HG02852 (cell line): Measurements from ENCODE around the gene SOAT2.
"Not testable (repeated sequence)": the region's sequence is repeated elsewhere in the genome, so short reads cannot be mapped to it uniquely, and the experiment has no call there.

ENCODE experiments used
- ATAC-seq: cut with Tn5 transposase; IDR thresholded peaks from one replicate; pipeline ENCODE4 v1.9.1; 2021; ENCODE audit warnings: mild to moderate bottlenecking, moderate library complexity; ENCODE audit not compliant: unreplicated experiment

SOAT2 gene

DNA sequence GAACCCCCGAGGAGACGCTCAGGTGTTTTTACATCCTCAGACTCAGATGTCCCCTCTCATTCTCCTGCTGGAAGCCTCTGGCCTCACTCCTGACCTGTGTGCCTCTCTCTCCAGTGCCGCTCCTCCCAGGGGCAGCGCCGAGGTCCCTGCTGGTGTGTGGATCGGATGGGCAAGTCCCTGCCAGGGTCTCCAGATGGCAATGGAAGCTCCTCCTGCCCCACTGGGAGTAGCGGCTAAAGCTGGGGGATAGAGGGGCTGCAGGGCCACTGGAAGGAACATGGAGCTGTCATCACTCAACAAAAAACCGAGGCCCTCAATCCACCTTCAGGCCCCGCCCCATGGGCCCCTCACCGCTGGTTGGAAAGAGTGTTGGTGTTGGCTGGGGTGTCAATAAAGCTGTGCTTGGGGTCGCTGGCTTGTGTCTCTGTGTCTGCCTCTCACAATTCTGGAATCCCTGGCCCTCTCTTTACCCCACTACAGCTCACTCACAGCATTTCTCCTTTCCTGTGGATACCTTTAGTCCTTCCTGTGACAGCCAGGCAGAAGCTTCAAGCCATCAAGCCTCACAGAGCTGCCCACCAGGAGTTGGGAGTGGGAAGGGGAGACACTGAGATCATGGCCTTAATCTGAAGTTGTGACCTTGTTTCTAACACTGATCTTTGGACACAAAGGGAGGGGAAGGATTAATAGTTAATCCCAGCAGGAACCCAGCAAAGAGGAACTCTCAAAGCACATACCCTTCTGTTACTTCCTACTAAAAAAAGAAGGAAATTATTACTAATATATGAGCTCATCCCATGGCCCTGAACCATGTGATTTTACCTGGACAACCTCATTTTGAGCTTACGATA is 1.1 kb upstream of the SOAT2 start:
- ATAC-seq: no peak

DNA sequence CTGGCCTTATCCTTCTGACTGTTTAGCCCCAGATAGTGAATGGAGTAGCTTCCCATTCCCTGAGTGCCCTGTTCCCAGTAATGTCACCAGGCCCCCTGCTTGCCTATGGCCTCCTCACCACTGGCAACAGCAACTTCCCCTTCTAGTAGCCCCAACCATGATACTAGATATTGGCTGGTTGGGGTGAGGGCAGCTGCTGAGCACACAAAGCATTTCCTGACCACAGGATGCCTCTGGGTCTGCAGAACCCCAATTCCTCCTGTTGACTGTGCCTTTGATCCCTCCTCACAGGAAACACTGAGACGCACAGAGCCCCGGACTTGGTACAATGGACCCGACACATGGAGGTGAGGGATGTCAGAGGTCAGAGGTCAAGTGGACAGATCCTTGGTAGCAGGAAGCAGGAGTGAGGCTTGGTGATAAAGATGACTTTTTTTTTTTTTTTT is 597 bp downstream of the SOAT2 start:
- no peak for ATAC-seq

- no peak for ATAC-seq
Observed at GRCh38 chr12:53105256-53105655, 2.0 kb downstream of the SOAT2 start.

GRCh38 chr12:53105712-53106439 is 2.6 kb downstream of the SOAT2 start:
- no peak for ATAC-seq

DNA sequence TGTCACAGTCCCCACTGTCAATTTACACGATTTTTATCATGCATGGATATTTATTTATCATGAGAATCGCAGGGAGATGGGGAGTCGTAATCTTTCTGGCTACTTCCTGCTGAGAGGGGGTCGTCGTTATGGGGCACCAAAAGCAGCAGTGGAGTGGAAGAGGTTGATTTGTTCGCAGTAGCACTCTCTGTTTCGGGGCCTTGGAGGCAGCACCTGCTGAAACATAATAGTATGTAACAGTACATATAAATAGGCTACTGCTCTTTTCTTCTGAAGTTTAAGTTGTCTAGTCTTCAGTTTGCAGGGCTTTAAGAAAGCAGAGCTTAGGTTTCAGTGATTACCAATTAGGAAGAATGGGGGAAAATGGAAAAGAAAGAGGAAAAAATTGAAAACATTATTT is 3.8 kb downstream of the SOAT2 start:
- no peak for ATAC-seq

GRCh38 chr12:53112431-53112830 is 9.1 kb downstream of the SOAT2 start:
- ATAC-seq: not testable (repeated sequence)

DNA sequence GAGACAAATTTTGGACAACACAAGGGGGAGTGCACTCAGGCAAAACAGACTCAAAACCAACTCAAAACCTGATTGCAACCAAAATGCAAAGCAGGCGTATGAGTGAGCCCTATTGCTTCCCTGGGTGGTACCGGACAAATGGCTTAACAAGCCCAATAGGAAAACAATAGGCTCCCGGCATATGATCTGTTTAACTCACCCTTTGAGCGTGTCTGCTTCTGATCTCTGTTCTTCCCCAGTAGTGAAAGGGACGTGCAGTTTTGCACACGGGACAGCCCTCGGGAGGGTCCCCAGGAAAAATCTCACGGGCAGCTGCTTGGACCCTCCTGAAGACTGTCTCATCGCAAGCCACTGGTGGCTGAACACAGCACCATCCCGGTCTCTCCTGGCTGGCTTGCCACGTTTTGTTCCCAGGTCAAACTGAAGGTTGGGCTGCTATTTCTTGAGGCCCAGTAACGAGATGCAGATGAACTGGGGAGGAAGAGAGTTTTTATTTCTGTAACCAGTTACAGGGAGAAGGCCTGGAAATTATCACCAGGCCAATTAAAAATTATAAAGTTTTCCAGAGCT is 9.9 kb downstream of the SOAT2 start:
- no peak for ATAC-seq

DNA sequence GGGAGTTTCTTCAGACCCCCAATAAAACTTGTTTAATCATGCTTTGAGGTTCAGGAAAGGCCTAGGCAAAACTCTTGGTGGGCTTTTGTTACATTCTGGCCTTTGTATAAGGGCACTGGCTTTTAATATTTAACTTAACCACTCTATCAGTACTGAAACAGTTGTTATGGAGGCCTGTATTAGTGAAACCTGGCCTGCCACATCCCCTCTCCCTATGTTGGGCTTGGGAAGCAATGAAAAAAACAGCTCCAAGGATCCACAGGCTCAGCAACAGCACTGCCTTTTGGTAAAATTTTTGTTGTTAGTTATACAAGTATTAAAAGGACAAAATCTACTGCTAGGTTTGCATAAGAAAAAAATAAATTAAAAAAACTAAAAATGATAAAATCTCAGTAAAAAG is 10.7 kb downstream of the SOAT2 start:
- ATAC-seq: no peak

DNA sequence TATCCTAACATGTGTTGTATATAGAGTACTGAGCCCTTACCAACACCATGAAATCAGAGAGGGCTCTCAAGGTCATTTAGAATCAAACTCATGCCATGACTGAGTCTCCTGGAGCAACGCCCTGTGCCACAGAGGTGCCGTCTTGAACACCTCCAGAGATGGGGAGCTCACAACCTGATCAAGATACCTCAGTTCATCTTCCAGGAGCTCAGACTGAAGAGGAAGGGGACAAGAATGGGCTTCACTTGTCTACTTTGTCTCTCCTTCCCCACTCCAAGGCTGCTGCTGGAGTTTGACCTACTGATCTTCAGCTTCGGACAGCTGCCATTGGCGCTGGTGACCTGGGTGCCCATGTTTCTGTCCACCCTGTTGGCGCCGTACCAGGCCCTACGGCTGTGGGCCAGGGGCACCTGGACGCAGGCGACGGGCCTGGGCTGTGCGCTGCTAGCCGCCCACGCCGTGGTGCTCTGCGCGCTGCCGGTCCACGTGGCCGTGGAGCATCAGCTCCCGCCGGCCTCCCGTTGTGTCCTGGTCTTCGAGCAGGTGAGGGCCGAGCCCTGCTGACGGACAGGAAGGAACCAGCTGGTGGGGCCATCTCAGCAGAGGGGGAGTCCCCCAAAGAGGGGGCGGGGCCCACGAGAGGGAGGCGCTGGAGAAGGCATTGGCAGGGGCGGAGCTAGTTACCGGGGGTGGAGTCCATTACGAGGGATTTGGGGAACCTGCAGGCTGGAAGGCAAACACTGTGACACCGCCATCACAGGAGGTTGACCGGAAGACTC is 12.0 kb downstream of the SOAT2 start:
- no peak for ATAC-seq

GRCh38 chr12:53115891-53116648 is 12.8 kb downstream of the SOAT2 start:
- ATAC-seq: no peak

DNA sequence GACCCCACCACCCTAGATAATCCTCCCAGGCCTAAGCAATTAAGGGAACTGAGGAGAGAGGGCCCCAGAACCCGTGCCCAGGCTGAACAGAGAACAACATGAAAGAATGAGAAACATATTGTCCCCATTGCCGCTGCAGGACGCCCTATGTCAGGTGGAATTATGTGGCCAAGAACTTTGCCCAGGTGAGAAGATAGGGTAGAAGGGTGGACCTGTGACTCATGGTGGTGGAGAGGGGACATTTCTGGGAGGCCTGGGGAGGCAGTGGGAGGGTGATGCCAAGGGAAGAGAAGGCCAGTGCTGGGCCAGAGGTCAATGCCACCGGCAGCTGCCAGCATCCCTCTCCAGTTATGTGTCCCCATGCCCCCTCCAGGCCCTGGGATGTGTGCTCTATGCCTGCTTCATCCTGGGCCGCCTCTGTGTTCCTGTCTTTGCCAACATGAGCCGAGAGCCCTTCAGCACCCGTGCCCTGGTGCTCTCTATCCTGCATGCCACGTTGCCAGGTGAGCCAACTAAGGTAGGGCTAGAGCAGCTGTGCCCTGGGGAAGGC is 15.5 kb downstream of the SOAT2 start:
- no peak for ATAC-seq

DNA sequence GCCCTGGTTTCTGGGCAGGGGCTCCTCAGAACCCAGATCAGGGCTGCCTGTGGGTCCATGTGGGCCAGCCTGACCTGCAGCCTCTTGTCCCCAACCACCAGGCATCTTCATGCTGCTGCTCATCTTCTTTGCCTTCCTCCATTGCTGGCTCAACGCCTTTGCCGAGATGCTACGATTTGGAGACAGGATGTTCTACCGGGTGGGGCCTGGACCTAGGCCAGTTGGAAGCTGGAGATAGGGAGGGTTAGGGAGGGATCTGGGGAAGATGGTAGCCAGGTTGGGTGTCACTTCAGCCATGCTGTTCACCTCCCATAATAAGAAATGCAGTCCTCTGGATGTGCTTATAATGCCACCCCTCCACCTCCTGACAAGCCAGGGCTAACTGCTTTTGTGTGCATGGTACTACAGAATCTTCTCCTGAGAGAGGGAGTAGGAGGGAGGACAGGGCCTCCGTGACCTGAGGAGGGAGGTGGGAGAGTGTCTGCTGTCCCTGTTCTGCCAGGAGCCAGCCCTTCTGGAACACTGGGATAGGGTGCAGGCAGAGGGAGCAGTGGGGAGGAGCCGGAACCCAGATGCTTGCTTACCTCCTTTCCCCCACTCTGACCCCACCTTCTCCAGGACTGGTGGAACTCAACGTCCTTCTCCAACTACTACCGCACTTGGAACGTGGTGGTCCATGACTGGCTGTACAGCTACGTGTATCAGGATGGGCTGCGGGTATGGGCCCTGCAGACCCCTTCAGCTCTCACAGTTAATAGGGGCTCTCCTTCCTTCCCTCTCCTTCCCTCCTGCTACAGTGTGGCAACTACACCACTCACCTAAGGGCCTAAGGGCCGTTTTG is 17.6 kb downstream of the SOAT2 start:
- ATAC-seq: no peak

DNA sequence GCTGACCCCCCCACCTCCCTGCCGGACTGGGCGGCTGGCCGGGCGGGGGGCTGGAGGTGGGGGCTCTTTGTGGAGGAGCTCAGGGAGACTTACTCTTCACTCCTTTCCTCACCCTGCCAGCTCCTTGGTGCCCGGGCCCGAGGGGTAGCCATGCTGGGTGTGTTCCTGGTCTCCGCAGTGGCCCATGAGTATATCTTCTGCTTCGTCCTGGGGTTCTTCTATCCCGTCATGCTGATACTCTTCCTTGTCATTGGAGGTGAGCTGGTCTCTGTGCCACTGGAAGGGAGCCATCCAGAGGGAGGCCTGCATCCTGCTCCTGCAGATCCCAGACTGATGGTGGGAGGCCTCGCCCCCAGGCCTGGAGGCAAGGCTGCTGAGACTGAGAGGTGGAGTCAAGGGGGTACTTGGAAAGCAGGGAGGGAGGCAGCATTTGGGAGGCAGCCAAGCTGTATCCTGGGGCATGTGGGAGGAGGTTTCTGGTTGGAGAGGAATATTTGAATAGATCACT is 19.7 kb downstream of the SOAT2 start:
- ATAC-seq: no peak

- ATAC-seq: no peak
Observed at GRCh38 chr12:53123578-53124351, 20.5 kb downstream of the SOAT2 start.

DNA sequence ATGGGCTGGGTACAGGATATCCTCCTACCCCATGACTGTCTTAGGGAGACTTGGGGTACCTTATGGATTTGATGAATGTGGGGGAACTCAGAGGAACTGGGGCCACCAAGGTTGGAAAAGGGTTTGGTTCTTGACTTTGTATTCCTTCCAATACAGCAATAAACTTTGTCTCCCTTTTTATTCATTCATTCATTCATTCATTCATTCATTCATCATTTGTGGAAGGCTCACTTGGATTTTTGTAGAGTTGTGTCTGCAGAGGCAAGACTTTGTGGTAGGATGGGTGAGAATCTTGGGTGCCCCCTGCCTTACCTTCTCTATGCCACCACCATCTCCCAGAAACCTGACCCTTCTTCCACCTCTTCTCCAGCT is 21.1 kb downstream of the SOAT2 start:
- no peak for ATAC-seq

- ATAC-seq: no peak
Observed at GRCh38 chr12:53127169-53127568, 23.9 kb downstream of the SOAT2 start.

DNA sequence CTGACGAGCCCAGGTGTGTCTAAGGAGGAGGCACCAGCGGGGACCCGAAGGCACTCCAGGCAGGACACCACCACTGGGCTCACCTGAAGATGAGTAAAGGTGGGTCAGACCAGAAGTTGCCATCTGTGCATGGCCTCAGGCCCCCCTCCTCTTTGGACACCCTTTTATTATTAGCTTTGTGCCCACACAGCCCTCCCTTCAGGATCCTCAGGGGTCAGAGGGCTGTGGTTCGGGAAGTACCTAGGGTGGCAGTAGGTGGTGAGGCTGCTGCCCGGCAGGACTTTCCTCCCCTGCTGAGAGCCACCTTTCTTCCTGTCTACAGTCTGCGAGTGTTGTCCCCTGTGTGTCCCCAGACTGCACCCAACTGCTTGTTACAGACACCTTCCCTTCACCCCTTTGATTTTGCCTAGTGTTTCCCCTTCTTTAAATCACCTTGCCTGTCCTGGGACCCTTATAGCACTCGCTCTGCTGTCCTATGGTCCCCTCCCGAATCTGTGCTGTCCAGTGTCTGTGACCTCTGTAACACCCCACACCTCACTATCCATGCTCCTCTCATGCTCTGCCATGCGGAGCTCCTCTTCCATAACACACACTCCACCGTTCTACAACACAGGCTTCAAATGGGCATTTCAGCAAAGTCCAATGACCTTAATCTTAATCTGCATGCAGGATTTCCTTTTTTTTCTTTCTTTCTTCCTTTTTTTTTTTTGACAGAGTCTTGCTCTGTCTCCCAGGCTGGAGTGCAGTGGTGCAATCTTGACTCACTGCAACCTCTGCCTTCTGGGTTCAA is 25.7 kb downstream of the SOAT2 start:
- no peak for ATAC-seq

DNA sequence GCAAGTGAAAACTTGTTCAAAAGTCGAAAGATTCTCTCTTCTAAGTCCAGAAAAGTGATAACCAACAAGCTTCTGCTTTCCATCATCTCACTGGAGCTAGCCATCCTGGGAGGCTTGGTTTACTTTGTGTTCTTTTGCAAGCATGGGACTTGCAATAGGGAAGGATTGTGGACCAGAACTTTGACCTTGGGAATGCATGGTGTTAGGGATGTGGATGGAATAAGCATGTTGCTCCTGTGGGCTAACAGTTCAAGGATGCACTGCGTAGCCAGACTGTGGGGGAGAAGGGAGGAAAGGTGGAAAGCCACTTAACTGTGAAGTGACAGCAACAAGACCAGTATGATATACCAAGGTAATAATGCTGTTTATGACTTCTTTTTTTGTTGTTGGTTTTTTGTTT is 28.6 kb downstream of the SOAT2 start:
- no peak for ATAC-seq
